Measurements from ENCODE around the gene PSMA5.

GRCh38 chr1:109383854-109384253 is 42.4 kb downstream of the PSMA5 start:
- no peak for TF ChIP-seq CTCF (IDR thresholded peaks at IDR 0.05 in 4 of 5, conservative IDR thresholded peaks at IDR 0.05 in 1 of 5)
- TF ChIP-seq POLR2A (IDR thresholded peaks at IDR 0.05), result no peak

All from gastrocnemius medialis (tissue), 4 donors.